ENCODE data around the gene OR10A6. TPM values are rescaled to one million over a fixed set of nuclear protein-coding genes. Genes with fewer than 3 reads are reported as not detected.

The OR10A6 gene
- total RNA-seq: not detected

GRCh38 chr11:7931168-7931567 is at the start of gene OR10A6:
TSS of gene OR10A6 (minus strand) at chr11:7931268. CDS start at chr11:7928662, 2,606 bp downstream.
- ATAC-seq (no peak), DNase-seq (no peak)
- H3K4me3 Mint-ChIP-seq: no peak within 1 kb of the TSS
- no peaks in the 10 kb centered on the region for H3K9me3 Mint-ChIP-seq
- H3K36me3 Mint-ChIP-seq (ENCODE audit: insufficient read depth): no peaks in the 10 kb centered on the region
- H3K27me3 Mint-ChIP-seq (ENCODE audit: low read depth): peaks cover 50% of the 10 kb centered on the region
- no peaks in the 10 kb centered on the region for H3K4me1 Mint-ChIP-seq (ENCODE audit: low read depth)

GRCh38 chr11:7977232-7977917 is 46.3 kb upstream of the OR10A6 start:
- Mint-ChIP-seq H3K9me3 (no peaks in the 10 kb centered on the region), H3K4me3 (no peak overlapping the region), H3K36me3 (ENCODE audit: insufficient read depth) (no peaks in the 10 kb centered on the region), H3K4me1 (ENCODE audit: low read depth) (no peaks in the 10 kb centered on the region), H3K27me3 (ENCODE audit: low read depth) (peaks cover 8% of the 10 kb centered on the region)
- ATAC-seq (no peak), DNase-seq (no peak)

GRCh38 chr11:7974668-7975067 is 43.6 kb upstream of the OR10A6 start:
- peaks cover 11% of the 10 kb centered on the region for H3K27me3 Mint-ChIP-seq (ENCODE audit: low read depth)
- no peaks in the 10 kb centered on the region for H3K9me3 Mint-ChIP-seq
- DNase-seq (no peak), ATAC-seq (no peak)
- no peaks in the 10 kb centered on the region for H3K4me1 Mint-ChIP-seq (ENCODE audit: low read depth)
- H3K36me3 Mint-ChIP-seq (ENCODE audit: insufficient read depth): no peaks in the 10 kb centered on the region
- H3K4me3 Mint-ChIP-seq: no peak overlapping the region

GRCh38 chr11:7973011-7973410 is 41.9 kb upstream of the OR10A6 start:
- H3K9me3 Mint-ChIP-seq: no peaks in the 10 kb centered on the region
- peaks cover 14% of the 10 kb centered on the region for H3K27me3 Mint-ChIP-seq (ENCODE audit: low read depth)
- no peaks in the 10 kb centered on the region for H3K36me3 Mint-ChIP-seq (ENCODE audit: insufficient read depth)
- DNase-seq (no peak), ATAC-seq (no peak)
- H3K4me1 Mint-ChIP-seq (ENCODE audit: low read depth): no peaks in the 10 kb centered on the region
- H3K4me3 Mint-ChIP-seq: no peak overlapping the region

- no peaks in the 10 kb centered on the region for H3K4me1 Mint-ChIP-seq (ENCODE audit: low read depth)
- ATAC-seq: no peak
- no peaks in the 10 kb centered on the region for H3K9me3 Mint-ChIP-seq
- no peak overlapping the region for H3K4me3 Mint-ChIP-seq
- H3K27me3 Mint-ChIP-seq (ENCODE audit: low read depth): peaks cover 15% of the 10 kb centered on the region
- no peak for DNase-seq
- H3K36me3 Mint-ChIP-seq (ENCODE audit: insufficient read depth): no peaks in the 10 kb centered on the region
These were observed 40.8 kb upstream of the OR10A6 start for GRCh38 chr11:7971846-7972245.

GRCh38 chr11:7969756-7970646 is 38.9 kb upstream of the OR10A6 start:
- no peaks in the 10 kb centered on the region for H3K9me3 Mint-ChIP-seq
- DNase-seq (no peak), ATAC-seq (no peak)
- H3K27me3 Mint-ChIP-seq (ENCODE audit: low read depth): peaks cover 17% of the 10 kb centered on the region
- no peaks in the 10 kb centered on the region for H3K4me1 Mint-ChIP-seq (ENCODE audit: low read depth)
- no peak overlapping the region for H3K4me3 Mint-ChIP-seq
- no peaks in the 10 kb centered on the region for H3K36me3 Mint-ChIP-seq (ENCODE audit: insufficient read depth)

GRCh38 chr11:7968686-7969085 is 37.6 kb upstream of the OR10A6 start:
- ATAC-seq (no peak), DNase-seq (no peak)
- no peak overlapping the region for H3K4me3 Mint-ChIP-seq
- H3K27me3 Mint-ChIP-seq (ENCODE audit: low read depth): peaks cover 17% of the 10 kb centered on the region
- H3K9me3 Mint-ChIP-seq: no peaks in the 10 kb centered on the region
- H3K4me1 Mint-ChIP-seq (ENCODE audit: low read depth): no peaks in the 10 kb centered on the region
- H3K36me3 Mint-ChIP-seq (ENCODE audit: insufficient read depth): no peaks in the 10 kb centered on the region

- Mint-ChIP-seq H3K9me3 (no peaks in the 10 kb centered on the region), H3K27me3 (ENCODE audit: low read depth) (peaks cover 13% of the 10 kb centered on the region)
- peak in 1 of 2 donors; percentile 14 for ATAC-seq
These were observed 36.8 kb upstream of the OR10A6 start for GRCh38 chr11:7967826-7968225.

GRCh38 chr11:7967097-7967496 is 36.0 kb upstream of the OR10A6 start:
- H3K4me1 Mint-ChIP-seq (ENCODE audit: low read depth): no peaks in the 10 kb centered on the region
- H3K27me3 Mint-ChIP-seq (ENCODE audit: low read depth): peaks cover 10% of the 10 kb centered on the region
- ATAC-seq (no peak), DNase-seq (no peak)
- no peaks in the 10 kb centered on the region for H3K36me3 Mint-ChIP-seq (ENCODE audit: insufficient read depth)
- no peak overlapping the region for H3K4me3 Mint-ChIP-seq
- H3K9me3 Mint-ChIP-seq: no peaks in the 10 kb centered on the region

More at GRCh38 chr11:7967826-7968225, 36.8 kb upstream of the OR10A6 start:
- H3K4me3 Mint-ChIP-seq: no peak overlapping the region
- no peak for DNase-seq
- H3K4me1 Mint-ChIP-seq (ENCODE audit: low read depth): no peaks in the 10 kb centered on the region
- no peaks in the 10 kb centered on the region for H3K36me3 Mint-ChIP-seq (ENCODE audit: insufficient read depth)

- no peaks in the 10 kb centered on the region for H3K4me1 Mint-ChIP-seq (ENCODE audit: low read depth)
- H3K36me3 Mint-ChIP-seq (ENCODE audit: insufficient read depth): no peaks in the 10 kb centered on the region
- ATAC-seq (no peak), DNase-seq (no peak)
- no peak within 1 kb of the TSS for H3K4me3 Mint-ChIP-seq
- H3K27me3 Mint-ChIP-seq (ENCODE audit: low read depth): peaks cover 12% of the 10 kb centered on the region
- no peaks in the 10 kb centered on the region for H3K9me3 Mint-ChIP-seq
These were observed 34.3 kb upstream of the OR10A6 start, which contains the start of gene NLRP10 for GRCh38 chr11:7965386-7965785. TSS of gene NLRP10 (minus strand) at chr11:7965447. CDS start at chr11:7963495, 1,952 bp downstream.

- H3K36me3 Mint-ChIP-seq (ENCODE audit: insufficient read depth): no peaks in the 10 kb centered on the region
- no peak for ATAC-seq
These were observed 33.8 kb upstream of the OR10A6 start for GRCh38 chr11:7964873-7965272.

GRCh38 chr11:7964261-7964660 is 33.2 kb upstream of the OR10A6 start:
- H3K4me3 Mint-ChIP-seq: no peak overlapping the region
- no peak for DNase-seq
- no peaks in the 10 kb centered on the region for H3K4me1 Mint-ChIP-seq (ENCODE audit: low read depth)
- peaks cover 15% of the 10 kb centered on the region for H3K27me3 Mint-ChIP-seq (ENCODE audit: low read depth)
- no peaks in the 10 kb centered on the region for H3K9me3 Mint-ChIP-seq
- no peak for ATAC-seq
- H3K36me3 Mint-ChIP-seq (ENCODE audit: insufficient read depth): no peaks in the 10 kb centered on the region

More at GRCh38 chr11:7964873-7965272, 33.8 kb upstream of the OR10A6 start:
- Mint-ChIP-seq H3K27me3 (ENCODE audit: low read depth) (peaks cover 12% of the 10 kb centered on the region), H3K4me3 (no peak overlapping the region), H3K9me3 (no peaks in the 10 kb centered on the region), H3K4me1 (ENCODE audit: low read depth) (no peaks in the 10 kb centered on the region)
- no peak for DNase-seq

GRCh38 chr11:7955191-7955590 is 24.1 kb upstream of the OR10A6 start:
- Mint-ChIP-seq H3K27me3 (ENCODE audit: low read depth) (peaks cover 14% of the 10 kb centered on the region), H3K4me1 (ENCODE audit: low read depth) (no peaks in the 10 kb centered on the region), H3K4me3 (no peak overlapping the region), H3K36me3 (ENCODE audit: insufficient read depth) (no peaks in the 10 kb centered on the region), H3K9me3 (peaks cover 3% of the 10 kb centered on the region)
- DNase-seq (no peak), ATAC-seq (no peak)

GRCh38 chr11:7949934-7950333 is 18.9 kb upstream of the OR10A6 start:
- Mint-ChIP-seq H3K4me1 (ENCODE audit: low read depth) (no peaks in the 10 kb centered on the region), H3K27me3 (ENCODE audit: low read depth) (peaks cover 24% of the 10 kb centered on the region), H3K4me3 (no peak overlapping the region), H3K36me3 (ENCODE audit: insufficient read depth) (no peaks in the 10 kb centered on the region), H3K9me3 (no peaks in the 10 kb centered on the region)
- DNase-seq (no peak), ATAC-seq (no peak)

- H3K27me3 Mint-ChIP-seq (ENCODE audit: low read depth): peaks cover 22% of the 10 kb centered on the region
- ATAC-seq (no peak), DNase-seq (no peak)
- no peak overlapping the region for H3K4me3 Mint-ChIP-seq
- H3K9me3 Mint-ChIP-seq: peaks cover 18% of the 10 kb centered on the region
- H3K36me3 Mint-ChIP-seq (ENCODE audit: insufficient read depth): no peaks in the 10 kb centered on the region
- no peaks in the 10 kb centered on the region for H3K4me1 Mint-ChIP-seq (ENCODE audit: low read depth)
These were observed 13.1 kb upstream of the OR10A6 start for GRCh38 chr11:7944123-7944522.
